IPS-NIHi7 (cell line): ENCODE measurements around the gene C1QTNF9.
A peak's percentile ranks its signal among the peaks of the same experiment; 100 is the strongest.
"Not testable (repeated sequence)": the region's sequence is repeated elsewhere in the genome, so short reads cannot be mapped to it uniquely, and the experiment has no call there.

Experiments used
- DNase-seq: peaks from one replicate; pipeline ENCODE4 v3.0.0; 2012; ENCODE audit warnings: mixed read lengths; ENCODE audit errors: extremely low spot score

C1QTNF9 gene

GRCh38 chr13:24281188-24282008 is 28.0 kb upstream of the C1QTNF9 start:
- DNase-seq = no peak

DNA sequence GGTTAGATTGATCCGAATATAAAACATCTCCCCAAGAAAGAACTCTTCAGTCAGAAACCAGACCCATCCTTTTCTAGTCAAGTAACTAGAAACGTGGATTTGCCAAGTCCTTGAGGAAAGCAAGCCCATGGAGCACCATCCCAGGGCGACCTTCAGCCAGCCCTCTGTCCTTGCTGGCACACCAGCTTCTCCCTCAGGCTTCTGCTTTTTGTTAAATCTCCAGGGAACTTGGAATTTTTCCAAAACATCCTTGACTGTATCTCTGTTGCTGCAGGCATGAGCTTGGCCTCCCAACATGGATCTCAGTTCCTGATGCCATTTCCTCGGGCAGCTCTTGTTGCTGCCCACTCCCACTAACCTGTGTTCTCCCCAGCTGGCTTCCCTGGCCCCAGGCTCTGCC is 27.1 kb upstream of the C1QTNF9 start:
- DNase-seq = no peak

DNA sequence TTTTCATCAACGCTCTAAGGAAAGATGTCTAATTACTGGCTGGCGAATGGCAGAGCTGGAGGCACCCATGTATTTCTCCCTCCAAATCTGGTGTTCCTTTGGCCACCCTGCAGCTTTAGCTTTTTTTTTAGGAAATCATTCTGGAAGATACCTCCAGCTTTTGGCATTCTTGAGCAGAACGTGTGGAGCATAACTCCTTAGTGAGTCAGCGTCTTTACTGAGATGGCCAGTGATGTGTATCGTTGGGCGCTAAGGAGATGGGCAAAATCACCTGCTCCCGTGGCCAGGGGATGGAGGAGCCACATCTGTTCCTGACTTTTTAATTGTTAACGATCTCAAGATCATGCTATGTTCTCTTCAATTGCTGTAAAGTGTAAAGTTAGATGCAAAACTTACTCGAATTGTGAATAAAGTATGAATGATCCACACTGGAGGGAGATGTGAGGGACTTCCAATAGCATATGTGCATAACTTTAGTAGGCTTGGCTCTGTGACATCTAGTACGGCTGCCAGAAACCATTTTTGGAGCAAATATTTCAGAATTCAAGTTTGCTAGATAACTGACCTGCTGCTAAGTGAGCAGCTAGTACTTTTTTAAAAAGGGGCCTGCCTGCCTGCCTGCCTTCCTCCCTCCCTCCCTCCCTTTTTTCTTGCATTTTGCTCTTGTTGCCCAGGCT is 24.4 kb upstream of the C1QTNF9 start:
- no peak for DNase-seq

GRCh38 chr13:24286624-24287023 is 22.8 kb upstream of the C1QTNF9 start:
- no peak for DNase-seq

DNA sequence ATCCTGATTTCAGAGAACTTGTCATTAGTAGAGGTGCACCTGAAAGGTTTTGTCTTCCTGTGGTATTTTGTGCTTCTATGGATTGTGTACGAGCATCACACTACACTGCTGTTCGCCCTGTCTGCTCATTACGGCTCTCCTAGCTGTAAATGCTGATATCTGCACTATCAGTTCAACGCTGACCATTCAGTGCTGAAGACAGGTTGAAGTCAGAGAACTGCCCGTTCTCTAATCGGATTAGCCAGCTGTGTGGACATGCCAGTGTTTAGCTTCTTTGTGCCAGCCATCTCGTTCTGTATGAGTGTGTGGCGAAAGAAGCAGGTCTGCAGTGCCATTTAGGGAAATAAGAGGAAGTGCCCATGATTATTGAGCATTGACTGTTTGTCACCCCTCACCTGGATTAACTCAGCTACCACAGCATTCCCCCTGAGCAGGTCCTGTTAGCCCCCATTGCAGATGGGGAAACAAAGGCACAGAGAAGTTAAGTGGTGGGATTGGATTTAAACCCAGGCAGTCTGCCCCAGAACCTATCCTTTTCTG is 21.6 kb upstream of the C1QTNF9 start:
- no peak for DNase-seq

GRCh38 chr13:24288870-24289269 is 20.5 kb upstream of the C1QTNF9 start:
- no peak for DNase-seq

DNA sequence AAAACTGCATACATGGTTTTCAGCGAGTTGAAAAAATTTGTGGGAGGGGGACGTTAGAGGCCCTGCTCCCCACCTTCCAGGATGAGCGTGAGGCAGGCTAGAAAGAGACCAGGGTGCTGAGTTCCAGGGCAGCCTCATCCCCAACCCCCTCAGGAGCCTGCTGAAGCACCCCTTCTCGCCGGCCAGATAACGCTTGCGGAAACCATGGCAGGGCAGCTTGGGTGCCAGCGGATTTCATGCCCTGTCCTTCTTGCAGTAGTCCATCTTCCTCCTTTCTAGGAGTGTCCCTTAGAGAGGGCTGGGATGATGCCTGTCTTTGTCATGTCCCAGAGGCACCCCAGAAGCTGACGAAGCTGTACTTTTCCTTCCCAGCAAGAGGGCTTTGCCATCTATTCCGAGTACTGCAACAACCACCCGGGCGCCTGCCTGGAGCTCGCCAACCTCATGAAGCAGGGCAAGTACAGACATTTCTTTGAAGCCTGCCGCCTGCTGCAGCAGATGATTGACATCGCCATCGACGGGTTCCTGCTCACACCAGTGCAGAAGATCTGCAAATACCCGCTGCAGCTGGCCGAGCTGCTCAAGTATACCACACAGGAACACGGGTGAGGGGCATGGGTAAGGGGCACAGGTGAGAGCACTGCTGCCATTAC is 19.0 kb upstream of the C1QTNF9 start:
- DNase-seq = no peak

DNA sequence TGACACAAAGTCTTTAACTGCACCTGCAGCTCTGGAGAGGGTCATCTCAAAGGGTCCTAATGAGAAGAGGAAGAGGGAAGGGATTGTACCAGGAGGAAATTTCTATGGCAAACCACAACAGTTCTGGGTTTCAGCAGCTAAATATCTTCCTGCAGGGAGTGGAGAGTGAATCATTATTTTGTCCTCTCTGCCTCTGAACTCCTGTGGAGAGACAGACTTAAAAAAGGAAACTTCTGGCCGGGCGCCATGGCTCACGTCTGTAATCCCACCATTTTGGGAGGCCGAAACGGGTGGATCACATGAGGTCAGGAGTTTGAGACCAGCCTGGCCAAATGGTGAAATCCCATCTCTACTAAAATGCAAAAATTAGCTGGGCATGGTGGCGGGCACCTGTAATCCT is 16.9 kb upstream of the C1QTNF9 start:
- DNase-seq = no peak

DNA sequence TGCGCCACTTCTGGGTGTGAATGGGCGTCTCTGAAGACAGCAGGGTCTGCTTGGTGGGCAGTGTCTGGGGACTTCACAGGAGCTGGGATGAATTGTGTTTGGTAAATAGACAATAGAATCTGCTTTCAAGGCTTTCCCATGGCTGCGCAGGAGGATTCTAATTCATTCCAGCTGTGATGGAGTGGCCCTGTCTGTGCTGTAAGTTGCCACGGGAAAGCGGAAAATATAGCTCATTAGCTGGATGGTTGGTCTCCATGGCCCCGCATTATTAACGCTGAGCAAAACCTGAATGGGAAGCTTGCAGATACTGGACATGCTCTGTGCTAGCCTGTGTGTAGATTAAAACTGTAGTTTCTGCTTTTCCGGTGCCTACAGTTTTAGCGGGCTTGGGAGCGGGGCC is 15.6 kb upstream of the C1QTNF9 start:
- DNase-seq = no peak

- DNase-seq = no peak
These were observed 9.8 kb upstream of the C1QTNF9 start for GRCh38 chr13:24299488-24300114.

DNA sequence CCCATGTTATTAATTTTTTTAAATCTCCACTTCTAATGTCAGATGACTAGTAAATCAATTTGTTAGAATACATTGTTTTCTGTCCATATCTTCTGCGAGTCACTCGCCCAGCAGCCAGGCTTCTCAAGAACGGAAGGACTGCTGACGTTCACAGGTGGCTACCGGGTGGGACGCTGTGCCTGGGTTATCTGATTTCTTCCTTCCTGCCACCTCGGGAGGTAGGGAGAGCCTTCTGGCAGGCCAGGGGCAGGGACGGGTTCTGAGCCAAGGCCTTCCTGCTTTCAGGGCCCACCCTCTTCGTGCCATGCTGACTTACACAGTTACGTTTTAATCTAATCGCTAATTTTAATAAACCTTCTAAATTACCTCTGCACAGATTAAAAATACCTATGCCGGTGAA is 7.9 kb upstream of the C1QTNF9 start:
- no peak for DNase-seq

DNA sequence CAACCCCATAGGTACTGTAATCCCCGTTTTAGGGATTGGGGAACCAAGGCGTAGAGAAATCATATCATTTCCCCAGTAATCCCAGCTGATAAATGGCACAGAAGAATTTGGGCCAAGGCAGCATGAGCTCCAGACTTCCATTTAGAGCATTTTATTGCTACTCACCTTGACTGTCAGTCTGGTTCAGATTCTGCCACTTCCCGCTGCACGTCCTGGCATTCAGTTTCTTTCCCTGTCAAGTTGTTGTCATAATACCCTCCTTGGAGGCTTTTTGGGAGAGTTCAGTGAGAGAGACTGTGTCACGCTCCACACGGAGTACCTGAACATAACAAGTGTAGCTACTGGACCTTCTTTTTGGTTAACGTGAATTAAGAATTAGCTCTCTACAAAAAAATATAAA is 7.5 kb upstream of the C1QTNF9 start:
- no peak for DNase-seq

DNA sequence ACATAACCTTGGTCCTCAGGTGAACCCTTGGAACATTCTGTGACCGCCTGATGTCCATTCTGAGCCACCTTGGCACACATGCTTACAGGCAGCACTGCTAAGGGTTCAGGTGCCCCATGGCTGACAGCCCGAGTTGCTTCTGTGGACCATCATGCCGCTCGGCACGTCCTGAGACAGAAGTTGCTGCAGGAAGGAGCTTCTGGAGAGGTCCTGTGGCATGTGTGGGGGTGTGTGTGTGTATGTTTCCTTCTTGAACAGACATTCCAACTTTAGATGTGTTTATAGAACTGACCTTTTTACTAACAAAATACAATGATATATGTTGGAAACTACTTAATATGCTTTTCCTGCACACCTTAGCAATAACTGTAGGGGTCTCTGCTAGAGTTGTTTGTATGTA is 4.8 kb upstream of the C1QTNF9 start:
- DNase-seq = no peak

GRCh38 chr13:24306632-24307031 is 2.7 kb upstream of the C1QTNF9 start:
- DNase-seq = no peak

- DNase-seq = peak; percentile 9
These were observed 1.9 kb upstream of the C1QTNF9 start for GRCh38 chr13:24307211-24308067.

- peak; percentile 10 for DNase-seq
These were observed 1.3 kb upstream of the C1QTNF9 start for GRCh38 chr13:24308068-24308445.

DNA sequence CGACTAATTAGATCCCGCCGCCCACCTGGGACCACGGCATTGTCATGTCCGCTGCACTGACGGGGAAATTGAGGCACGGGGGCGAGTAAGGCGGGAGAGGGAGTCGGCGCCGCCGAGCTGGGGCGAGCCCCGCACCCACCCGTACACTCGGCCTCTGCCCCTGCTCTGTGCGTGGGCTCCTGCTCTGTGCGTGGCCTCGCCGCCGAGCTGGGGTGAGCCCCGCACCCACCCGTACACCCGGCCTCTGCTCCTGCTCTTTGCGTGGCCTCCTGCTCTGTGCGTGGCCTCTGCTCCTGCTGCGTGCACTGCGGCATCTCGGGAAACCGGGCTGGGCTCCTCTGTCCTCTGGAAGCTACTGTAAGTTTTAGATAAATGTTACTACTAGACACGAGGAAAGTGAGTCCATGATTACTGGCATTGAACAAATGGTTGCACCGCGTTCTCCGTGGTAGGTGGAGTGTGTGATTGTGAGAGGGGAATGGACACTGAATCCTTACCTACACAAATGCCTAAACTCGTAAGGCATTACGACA is 826 bp upstream of the C1QTNF9 start:
- peak; percentile 6 for DNase-seq

- no peak for DNase-seq
These were observed 4.1 kb downstream of the C1QTNF9 start for GRCh38 chr13:24313439-24313838.

DNA sequence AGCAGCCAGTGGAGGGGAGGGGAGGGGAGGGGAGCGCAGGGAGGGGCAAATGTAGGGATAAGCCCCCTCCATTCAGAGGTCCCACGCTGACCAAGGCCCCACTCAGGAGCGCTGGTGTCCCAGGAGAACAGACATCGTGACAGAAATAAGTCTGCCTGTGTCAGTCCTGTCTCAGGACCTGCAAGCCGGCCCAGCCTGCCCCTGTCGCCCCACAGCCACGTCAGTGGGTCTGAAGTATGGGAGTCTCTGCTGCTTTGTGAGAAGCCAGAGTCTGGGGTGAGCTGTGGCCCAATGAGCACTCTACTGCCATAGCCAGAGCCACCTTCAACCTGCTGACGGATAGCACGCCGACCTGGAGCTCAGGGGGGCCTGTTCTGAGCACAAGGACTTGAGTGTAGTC is 8.5 kb downstream of the C1QTNF9 start:
- DNase-seq = not testable (repeated sequence)

DNA sequence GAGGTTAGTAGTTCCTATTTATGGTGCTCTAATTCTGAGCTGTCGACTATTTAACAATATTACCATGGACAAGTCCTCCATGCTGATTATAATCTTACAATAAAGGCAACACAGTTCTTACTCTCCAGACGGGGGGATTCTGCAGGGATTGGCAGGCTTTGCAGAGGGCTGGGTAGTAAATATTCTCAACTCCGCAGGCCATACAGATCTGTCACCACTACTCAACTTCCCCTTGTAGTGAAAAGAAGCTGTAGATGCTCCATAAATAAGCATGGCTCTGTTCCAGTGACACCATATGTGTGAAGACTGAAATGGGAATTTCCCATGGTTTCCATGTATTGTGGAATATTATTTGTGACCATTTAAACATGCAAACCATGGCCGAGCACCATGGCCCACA is 9.5 kb downstream of the C1QTNF9 start:
- not testable (repeated sequence) for DNase-seq

DNA sequence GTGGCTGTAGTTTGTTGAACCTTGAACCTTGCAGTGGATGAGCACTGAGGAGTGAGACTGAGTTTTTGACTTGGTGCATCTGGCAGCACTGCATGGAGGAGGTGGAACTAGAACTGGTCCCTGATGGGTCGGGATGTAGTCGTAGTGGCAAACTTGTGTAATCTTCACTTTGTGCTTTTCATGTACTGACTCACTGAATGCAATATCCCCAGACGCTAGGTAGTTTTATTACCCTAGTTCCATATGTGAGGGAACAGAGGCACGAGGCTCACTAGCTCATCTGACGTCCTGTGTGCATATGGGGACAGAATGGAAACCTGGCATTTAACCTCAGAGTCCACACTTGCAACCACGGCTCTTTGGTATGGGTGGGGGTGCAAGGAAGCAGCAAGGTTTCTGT is 10.3 kb downstream of the C1QTNF9 start:
- not testable (repeated sequence) for DNase-seq
